Type B pancreatic cell (in vitro differentiated cells): ENCODE measurements around the gene RPRD1B. TPM values are rescaled to one million over a fixed set of nuclear protein-coding genes. Genes with fewer than 3 reads are reported as not detected.

Source experiments
- DNase-seq: peaks from one replicate; pipeline ENCODE4 v3.0.0; 2021; ENCODE audit warnings: mixed read lengths; ENCODE audit not compliant: unreplicated experiment; ENCODE audit errors: extremely low spot score
- H3K27ac Mint-ChIP-seq: 2 replicates; pipeline ENCODE4 v1.8.0; 2021; ENCODE audit warnings: mild to moderate bottlenecking, mixed read lengths
- H3K27me3 Mint-ChIP-seq: 2 replicates; pipeline ENCODE4 v1.8.0; 2021; ENCODE audit warnings: mixed read lengths
- H3K36me3 Mint-ChIP-seq: 2 replicates; pipeline ENCODE4 v1.8.0; 2021; ENCODE audit warnings: mixed read lengths
- H3K4me1 Mint-ChIP-seq: one replicate; pipeline ENCODE4 v1.8.0; 2021; ENCODE audit warnings: mixed read lengths; ENCODE audit not compliant: unreplicated experiment
- H3K4me3 Mint-ChIP-seq: 2 replicates; pipeline ENCODE4 v1.8.0; 2021; ENCODE audit warnings: mild to moderate bottlenecking, mixed read lengths
- H3K9me3 Mint-ChIP-seq: 2 replicates; pipeline ENCODE4 v1.8.0; 2021; ENCODE audit warnings: mixed read lengths
- CTCF ChIP-seq: fragments of 200-600 bp; sonication (generic); conservative IDR thresholded peaks from 2 replicates; pipeline ENCODE4 v1.5.0; 2021; ENCODE audit warnings: antibody characterized with exemption, mild to moderate bottlenecking
- total RNA-seq: library from RNA; stranded (reverse); gene quantifications from 2 replicates; pipeline ENCODE4 v1.2.1, GENCODE V29; 2021; ENCODE audit warnings: low replicate concordance

RPRD1B gene
- total RNA-seq, 1 donor from 2014 or later, result 41.9 TPM

GRCh38 chr20:38034108-38034649 lies 633 bp downstream of the RPRD1B start:
- DNase-seq, result no peak
- no peak for TF ChIP-seq CTCF
- no peaks in the 10 kb centered on the region for H3K27me3 Mint-ChIP-seq
- H3K27ac Mint-ChIP-seq, result peak overlapping the region; percentile 91
- peaks cover 12% of the 10 kb centered on the region for H3K9me3 Mint-ChIP-seq
- H3K4me1 Mint-ChIP-seq, result peaks cover 33% of the 10 kb centered on the region
- peaks cover 34% of the 10 kb centered on the region for H3K36me3 Mint-ChIP-seq
- peak overlapping the region; percentile 96 for H3K4me3 Mint-ChIP-seq

GRCh38 chr20:38034961-38035360 lies 1.4 kb downstream of the RPRD1B start:
- Mint-ChIP-seq H3K4me3 (peak overlapping the region; percentile 96), H3K27ac (peak overlapping the region; percentile 91), H3K27me3 (no peaks in the 10 kb centered on the region), H3K4me1 (peaks cover 29% of the 10 kb centered on the region), H3K36me3 (peaks cover 29% of the 10 kb centered on the region), H3K9me3 (peaks cover 8% of the 10 kb centered on the region)
- no peak for TF ChIP-seq CTCF
- DNase-seq, result no peak

GRCh38 chr20:38036366-38036765 lies 2.8 kb downstream of the RPRD1B start:
- peaks cover 20% of the 10 kb centered on the region for H3K4me1 Mint-ChIP-seq
- DNase-seq, result no peak
- no peaks in the 10 kb centered on the region for H3K27me3 Mint-ChIP-seq
- peak overlapping the region; percentile 65 for H3K4me3 Mint-ChIP-seq
- H3K36me3 Mint-ChIP-seq, result peaks cover 30% of the 10 kb centered on the region
- H3K9me3 Mint-ChIP-seq, result no peaks in the 10 kb centered on the region
- TF ChIP-seq CTCF, result no peak
- H3K27ac Mint-ChIP-seq, result peak overlapping the region; percentile 26

- no peaks in the 10 kb centered on the region for H3K27me3 Mint-ChIP-seq
- peaks cover 45% of the 10 kb centered on the region for H3K36me3 Mint-ChIP-seq
- H3K4me3 Mint-ChIP-seq, result no peak overlapping the region
- H3K9me3 Mint-ChIP-seq, result no peaks in the 10 kb centered on the region
- TF ChIP-seq CTCF, result no peak
- no peak for DNase-seq
- no peak overlapping the region for H3K27ac Mint-ChIP-seq
- peaks cover 4% of the 10 kb centered on the region for H3K4me1 Mint-ChIP-seq
Measured at GRCh38 chr20:38040276-38040675, 6.7 kb downstream of the RPRD1B start.

GRCh38 chr20:38043512-38044300 lies 10.2 kb downstream of the RPRD1B start:
- Mint-ChIP-seq H3K9me3 (no peaks in the 10 kb centered on the region), H3K36me3 (peaks cover 35% of the 10 kb centered on the region), H3K27ac (peak overlapping the region; percentile 7), H3K4me1 (peaks cover 8% of the 10 kb centered on the region), H3K27me3 (no peaks in the 10 kb centered on the region), H3K4me3 (no peak overlapping the region)
- DNase-seq, result no peak
- TF ChIP-seq CTCF, result no peak
